HG03103 (cell line): ENCODE measurements around the gene RBM17.
"Not testable (repeated sequence)": the region's sequence is repeated elsewhere in the genome, so short reads cannot be mapped to it uniquely, and the experiment has no call there.

ENCODE experiments used
- ATAC-seq: cut with Tn5 transposase; IDR thresholded peaks from one replicate; pipeline ENCODE4 v1.9.1; 2021; ENCODE audit warnings: low read depth; ENCODE audit not compliant: unreplicated experiment

Gene RBM17

GRCh38 chr10:6134099-6134823 is 45.4 kb downstream of the RBM17 start:
- no peak for ATAC-seq

DNA sequence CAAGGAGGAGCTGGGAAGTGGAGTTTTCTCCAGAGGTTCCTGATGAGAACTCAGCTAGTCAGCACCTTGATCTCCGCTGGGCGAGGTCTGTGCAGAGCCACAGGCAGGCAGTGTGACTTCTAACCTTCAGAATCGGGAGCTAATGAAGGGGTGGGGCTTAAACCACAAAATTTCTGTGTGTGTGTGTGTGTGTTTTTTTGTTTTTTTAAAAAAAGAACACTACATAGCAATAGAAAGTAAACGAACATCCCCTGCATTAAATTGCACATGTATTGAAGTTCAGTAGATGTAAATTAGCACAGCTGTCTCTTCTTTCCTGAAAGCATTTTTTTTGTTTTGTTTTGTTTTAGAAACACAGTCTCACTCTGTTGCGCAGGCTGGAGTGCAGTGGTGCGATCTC is 46.2 kb downstream of the RBM17 start:
- ATAC-seq, result peak; percentile 30

DNA sequence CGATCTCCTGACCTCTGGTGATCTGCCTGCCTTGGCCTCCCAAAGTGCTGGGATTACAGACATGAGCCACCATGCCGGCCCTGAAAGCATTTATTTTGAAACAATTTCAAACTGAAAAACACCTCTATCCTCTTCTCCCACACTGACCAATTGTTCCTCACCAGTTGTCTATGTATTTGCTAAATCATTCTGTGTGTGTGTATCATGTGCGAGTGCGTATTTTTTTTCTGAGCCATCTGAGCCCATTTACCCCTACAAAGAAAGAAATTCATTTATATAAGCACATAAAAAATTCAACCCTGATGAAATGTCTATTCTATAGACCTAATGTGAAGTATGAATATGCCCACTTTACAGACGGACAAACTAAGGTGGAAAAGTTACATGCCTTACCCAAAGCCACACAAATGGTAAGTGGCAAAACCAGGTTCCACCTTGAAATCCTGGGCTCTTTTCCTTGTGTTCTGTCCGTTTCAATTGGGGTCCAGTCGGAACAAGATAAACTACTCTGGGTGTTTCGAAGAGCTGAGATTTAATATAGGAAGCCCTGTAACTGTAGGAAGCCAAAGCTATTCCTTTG is 46.8 kb downstream of the RBM17 start:
- no peak for ATAC-seq

DNA sequence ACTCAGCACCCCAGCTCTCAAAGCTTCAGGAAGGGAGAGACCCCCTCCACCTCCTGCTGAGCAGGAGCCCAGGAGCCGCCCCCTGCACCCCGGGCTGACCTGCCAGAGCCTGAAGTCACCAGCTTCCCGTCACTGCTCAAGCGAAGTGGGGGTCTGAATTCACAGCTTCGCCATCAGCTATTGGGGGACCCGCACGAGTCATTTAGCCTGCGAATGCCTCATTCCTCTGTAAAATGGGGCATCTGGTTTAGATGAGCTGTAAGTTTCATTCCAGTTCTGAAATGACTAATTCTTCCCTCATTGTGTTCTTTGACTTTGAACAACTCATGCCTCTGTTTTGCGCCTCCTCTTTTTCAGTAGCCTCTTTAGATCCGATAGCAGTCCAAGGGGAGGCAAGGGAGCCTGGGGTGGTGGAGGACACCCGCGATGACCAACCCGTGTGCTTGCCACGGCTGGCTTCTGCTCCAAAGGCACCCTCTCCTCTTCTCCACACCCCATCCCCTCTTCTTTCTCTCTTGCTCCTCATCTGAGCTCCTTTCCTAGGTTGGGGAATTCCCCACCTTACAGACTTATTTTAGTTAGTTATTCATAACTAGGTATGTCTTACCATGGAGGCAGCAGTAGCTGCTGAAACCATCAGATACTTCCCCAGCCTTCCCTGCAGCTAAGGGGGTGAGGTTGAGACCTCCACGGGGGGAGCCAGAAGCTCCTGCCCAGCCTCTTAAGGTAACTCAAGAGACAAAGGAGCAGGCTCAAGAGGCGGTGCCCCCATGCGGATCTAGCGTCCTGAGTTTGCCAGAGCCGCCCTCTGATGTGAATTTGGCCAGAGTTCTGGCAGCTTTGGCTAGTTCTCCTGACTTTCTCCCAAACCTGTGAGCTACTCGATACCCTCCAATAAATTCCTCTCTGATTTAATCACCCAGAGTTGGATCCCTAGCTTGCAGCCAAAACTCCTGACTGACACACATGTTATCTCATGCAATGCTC is 47.7 kb downstream of the RBM17 start:
- peak; percentile 51 for ATAC-seq

DNA sequence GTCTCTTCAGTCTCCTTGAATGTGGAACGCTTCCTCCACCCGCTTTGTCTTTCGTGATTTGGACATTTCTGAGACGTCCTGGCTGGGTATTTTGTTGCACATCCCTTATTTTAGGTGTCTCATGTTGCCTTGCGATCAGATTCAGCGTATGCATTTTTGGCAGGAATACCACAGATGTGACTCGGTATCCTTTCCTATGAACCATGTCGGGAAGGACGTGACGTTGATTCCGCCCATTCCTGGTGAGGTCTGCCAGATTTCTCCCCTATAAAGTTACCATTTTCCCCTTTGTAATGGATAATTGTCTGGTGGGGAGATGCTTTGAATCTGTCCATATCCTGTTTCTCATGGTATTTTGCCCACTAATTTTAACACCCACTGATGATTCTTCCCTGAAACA is 49.6 kb downstream of the RBM17 start:
- no peak for ATAC-seq

DNA sequence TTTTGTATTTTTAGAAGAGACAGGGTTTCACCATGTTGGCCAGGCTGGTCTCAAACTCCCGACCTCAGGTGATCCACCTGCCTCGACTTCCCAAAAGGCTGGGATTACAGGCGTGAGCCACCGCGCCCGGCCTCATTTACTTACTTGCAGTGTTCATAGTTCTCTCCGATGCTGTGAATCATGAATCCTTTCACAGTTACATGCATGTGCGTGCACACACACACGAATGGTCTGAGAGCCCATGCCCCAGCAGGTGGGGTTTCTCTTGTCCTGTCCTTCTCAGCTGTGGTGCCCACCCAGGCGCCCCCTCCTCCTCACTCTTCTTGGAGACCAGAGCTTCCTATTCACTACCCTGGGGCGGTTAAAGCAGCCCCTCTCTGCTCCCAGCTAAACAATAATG is 50.6 kb downstream of the RBM17 start:
- ATAC-seq, result no peak

DNA sequence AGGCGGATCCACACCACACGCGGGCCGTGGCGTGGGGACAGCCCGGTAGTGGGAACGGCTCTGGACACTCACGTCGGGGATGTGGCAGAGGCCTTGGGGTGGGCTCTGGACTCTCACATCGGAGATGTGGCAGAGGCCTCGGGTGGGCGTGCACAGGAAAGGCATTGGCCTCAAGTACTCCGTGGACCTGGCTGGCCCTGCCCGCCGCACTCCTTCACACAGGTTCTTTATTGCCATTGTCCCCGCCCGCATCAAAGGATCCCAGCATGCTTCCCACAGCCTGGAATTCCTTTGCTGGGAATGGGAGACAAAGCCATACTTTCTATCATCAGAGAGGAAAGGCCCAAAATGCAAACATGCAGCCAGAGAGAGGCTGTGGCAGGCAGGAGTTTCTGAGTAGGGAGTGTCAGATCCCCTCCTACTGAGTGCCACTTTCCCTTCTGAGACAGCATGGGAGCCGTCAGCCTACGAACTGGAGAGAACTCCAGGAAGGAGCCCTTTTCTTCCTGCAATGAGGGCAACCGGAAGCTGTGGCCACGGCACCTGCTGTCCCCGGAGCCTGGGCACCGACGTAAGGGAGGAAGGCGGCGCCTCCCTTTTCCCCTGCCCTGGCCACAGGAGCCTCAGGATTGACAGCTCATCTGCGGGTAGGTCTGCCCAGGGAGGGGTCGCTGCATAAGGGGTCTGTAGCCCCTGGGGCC is 51.5 kb downstream of the RBM17 start:
- no peak for ATAC-seq

- ATAC-seq, result no peak
Measured at GRCh38 chr10:6140965-6141295, 52.1 kb downstream of the RBM17 start.

DNA sequence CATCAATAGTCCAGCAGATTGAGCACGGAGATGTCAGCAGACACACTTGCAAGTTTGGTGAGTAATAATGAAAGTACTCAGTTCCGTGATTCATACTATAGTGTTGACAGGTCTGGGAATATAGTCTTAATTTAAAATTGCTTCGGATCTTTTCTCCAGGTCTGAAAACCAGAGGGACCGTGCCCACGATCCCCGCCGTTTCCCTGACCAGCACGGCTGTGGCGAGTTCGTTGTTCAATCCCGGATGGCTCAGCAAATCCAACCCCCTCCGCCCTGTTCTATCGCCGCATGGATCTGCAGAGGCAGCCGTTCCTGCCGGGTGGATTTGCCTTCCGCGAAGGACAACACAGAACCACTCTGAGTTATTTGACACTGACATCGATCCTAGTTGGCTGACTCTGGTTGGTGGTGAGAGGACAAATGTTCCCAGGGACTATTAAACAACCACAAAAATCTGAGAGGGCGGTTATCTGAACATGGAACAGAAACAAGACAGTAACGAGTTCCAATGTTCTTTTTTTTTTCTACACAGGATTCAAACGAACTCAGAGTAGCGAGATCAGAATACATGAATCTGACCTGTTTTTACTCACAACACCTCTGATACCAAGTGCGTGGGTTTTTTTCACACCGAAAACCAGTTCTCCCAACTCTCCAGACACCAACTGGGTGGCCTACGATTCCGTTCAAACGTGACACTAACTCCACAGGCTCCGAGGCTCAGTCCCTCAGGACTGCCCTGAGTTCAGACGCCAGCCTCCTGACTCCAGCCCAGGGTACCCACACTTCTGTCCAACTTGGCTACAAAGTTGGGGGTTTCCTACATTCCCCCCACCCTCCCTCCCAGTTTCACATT is 52.7 kb downstream of the RBM17 start:
- peak; percentile 49 for ATAC-seq

GRCh38 chr10:6142186-6142585 is 53.4 kb downstream of the RBM17 start:
- not testable (repeated sequence) for ATAC-seq

DNA sequence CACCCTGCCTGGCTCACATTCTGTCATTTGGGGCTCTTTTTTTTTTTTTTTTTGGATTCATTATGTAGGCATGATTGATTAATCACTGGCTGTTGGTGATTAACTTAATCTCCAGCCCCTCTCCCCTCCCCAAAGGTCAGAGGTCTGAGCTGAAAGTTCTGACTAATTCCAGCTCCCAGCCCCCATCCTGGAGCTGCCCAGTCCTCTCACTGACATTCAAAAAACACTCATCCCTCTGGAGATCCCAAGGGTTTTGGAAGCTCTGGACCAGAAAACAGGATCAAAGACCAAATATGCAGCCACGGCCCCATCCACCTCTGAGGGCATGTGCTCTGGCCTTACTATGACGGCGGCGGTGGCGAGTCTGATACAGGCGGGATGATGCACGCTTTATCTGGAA is 53.8 kb downstream of the RBM17 start:
- no peak for ATAC-seq

DNA sequence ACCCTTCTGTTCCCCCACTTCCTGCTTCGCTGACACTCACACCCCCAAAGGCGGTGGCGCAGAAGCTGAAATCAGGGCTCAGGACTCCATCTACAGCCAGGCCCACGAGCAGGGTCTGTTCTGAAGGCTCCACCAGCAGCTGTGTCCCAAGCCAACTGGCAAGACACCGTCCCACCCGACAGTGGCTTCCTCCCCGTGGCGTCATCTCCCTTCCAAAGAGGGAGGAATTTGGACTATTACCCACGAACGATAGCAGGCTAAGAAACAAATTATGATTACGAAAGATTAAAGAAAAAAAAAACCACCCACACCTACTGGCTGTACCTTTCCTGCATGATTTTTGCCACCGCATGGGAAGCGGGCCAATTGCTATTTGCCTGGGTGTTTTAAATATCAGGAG is 54.3 kb downstream of the RBM17 start:
- no peak for ATAC-seq

- ATAC-seq, result peak; percentile 64
Measured at GRCh38 chr10:6144406-6145165, 55.8 kb downstream of the RBM17 start.

DNA sequence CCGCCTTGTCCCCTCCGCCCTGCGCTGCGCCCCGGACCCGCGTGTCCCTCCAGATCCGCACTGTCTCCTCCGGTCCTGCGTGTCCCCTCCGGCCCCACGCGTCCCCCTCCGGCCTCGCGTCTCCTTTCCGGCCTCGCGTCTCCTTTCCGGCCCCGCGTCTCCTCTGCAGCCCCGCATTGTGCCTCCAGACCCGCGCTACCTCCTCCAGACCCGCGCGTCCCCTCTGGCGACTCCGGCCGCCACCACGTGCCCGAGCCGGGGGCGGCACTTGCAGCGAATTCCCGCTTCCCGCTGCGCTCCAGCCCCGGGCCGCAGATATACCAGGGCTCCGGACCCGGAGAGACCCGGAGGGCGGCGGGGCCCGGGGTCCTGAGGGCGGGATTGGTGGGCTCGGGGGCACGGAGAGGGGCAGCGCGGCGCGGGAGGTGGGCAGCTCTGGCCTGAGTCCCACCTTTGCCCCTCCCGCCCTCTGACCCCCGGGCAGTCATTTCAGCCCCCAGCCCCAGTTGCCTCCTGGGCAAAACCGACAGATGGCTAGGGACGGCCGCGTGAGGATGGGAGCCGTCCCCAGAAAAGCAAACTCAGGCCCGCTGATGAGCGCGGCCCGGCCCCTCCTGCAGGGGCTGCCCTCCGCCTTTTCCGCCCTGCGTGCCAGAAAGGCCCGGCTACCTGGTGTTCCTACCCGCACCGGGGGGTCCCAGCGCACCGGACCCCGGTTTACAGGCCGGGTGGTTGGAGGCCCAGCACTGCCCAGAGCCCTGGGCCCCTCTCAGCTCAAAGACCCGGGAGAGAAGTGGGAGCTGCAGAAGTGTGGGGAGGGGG is 56.5 kb downstream of the RBM17 start:
- ATAC-seq, result no peak

DNA sequence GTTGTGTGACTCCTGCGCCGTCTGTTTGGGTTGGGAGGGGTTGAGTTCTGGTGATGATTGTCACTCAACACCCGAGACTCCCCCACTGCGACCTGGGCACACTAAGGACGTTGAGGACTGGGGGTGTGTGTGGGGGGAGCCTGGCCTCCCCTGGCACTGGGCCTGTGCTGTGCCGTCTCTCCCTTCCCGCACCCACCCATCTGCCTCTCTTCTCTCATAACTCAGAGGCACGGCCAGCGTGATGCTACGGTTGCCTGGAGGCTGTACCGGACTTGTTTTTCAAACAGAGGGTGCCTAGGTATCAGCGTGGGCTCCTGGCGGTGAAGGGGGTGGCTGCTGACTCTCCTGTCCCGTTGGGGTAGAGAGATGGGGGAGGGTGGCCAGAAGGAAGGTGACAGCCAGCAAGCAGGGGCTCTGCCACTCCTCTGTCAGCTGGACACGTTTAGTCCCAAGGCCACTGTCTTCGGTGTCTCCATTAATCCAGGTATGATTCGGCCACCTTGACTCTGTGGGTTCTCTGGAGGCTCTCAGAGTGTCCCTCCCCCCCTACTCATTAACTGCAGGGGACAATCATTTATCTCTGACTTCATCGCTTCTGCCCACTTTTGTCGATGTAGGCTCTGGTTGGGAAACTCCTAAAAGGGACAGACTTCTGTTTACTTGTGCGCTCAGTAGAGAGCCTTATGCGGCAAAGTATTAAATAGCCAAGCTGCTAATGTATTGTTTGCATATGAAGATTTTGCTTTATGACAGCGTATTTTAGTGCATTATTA is 57.4 kb downstream of the RBM17 start:
- ATAC-seq, result no peak

DNA sequence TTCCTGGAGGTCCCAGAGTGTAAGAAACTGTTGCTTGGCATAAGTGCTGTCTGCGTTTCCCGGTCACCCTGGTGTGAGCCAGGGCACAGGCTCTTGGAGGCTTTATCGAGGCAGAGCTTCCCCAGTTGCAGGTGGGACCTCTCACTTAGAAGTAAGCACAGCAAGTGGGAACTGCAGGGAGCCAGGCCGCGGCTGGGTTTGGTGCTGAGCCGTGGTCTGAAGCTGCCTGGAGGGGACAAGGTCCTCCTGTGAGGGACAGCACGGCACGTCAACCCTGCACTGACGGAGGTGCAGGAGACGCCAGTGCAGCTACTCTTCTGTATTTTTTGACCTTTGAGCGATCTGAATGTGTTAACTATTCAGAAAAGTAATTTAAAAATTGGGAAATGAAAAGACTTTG is 58.1 kb downstream of the RBM17 start:
- no peak for ATAC-seq

DNA sequence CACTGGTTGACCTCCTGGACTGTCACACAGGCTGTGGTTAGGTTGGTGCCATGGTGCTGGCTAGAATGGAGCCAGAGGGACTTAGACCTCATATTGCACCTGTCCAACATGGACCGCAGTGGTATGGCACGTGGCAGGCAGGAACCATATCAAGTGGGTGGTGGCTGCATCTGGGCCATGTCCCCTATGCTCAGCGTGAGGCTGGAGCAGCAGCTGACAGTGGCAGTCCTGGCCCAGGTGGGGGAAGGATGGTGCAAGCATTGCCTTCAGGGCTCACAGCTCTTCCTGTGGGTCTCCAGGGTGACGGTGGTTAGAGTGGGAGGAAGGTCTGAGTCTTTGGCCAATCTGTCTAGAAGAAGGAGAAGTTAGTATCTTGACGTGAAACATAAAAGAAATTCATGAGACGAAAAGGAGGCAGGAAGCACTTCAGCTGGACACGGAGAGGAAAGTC is 59.4 kb downstream of the RBM17 start:
- ATAC-seq, result no peak

DNA sequence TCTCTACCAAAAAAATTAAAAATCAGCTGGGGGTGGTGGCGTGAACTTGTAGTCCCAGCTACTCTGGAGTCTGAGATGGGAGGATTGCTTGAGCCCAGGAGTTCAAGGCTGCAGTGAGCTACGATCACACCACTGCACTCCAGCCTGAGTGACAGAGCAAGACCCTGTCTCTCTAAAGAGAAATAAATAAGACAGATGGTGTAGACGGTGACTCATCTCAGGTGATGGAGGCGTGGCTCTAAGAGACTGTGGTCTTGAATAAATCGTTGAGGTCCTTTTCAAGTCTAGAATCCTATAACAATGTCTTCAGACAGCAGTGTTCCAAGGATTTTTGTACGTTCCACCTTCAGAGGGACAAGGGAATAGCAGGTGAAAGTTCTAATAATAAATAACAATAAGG is 60.1 kb downstream of the RBM17 start:
- no peak for ATAC-seq
